OCI-LY1 (cell line): ENCODE results near the gene CAPN14.

Experiments
- EZH2 ChIP-seq: fragments of 200-600 bp; sonication (generic), shearing (Covaris generic); IDR thresholded peaks from 2 replicates; pipeline ENCODE4 v1.8.0; 2017; ENCODE audit warnings: borderline replicate concordance, mixed run types, mild to moderate bottlenecking, antibody characterized with exemption, low read length, moderate library complexity, mixed read lengths
- TF ChIP-seq, protein P1 (sequence below): fragments of 200-600 bp; sonication (generic), shearing (Covaris generic); IDR thresholded peaks from 2 replicates; pipeline ENCODE4 v1.5.1; 2017; ENCODE audit warnings: mild to moderate bottlenecking, antibody characterized with exemption, low read length, moderate library complexity, mixed read lengths

DNA sequence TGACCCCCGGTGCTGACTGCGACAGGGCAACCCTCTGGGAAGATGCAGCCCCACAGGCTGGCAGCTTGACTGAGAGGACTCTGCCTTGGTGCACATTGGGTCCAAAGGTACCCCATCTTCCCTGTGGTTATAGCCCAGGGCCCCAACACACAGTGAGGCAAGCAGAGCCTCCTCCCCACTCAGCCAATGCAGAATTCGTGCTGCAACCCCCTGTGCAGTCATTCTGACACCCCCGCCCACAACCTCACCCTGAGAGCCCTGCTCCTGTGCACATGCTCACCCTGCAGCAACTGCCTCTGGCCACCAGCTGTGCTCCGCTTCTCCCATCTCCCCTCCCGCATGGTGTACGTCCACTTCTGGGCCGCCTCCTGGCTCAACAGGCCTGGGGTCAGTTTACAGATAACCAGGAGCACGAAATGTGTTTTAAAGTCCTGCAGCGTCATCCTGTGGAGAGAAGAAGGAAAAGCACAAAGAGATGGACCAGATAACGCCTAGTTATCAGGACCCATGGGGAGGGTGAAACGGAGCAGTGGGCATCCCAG is 24.4 kb downstream of the CAPN14 start:
- TF ChIP-seq, protein P1, sequence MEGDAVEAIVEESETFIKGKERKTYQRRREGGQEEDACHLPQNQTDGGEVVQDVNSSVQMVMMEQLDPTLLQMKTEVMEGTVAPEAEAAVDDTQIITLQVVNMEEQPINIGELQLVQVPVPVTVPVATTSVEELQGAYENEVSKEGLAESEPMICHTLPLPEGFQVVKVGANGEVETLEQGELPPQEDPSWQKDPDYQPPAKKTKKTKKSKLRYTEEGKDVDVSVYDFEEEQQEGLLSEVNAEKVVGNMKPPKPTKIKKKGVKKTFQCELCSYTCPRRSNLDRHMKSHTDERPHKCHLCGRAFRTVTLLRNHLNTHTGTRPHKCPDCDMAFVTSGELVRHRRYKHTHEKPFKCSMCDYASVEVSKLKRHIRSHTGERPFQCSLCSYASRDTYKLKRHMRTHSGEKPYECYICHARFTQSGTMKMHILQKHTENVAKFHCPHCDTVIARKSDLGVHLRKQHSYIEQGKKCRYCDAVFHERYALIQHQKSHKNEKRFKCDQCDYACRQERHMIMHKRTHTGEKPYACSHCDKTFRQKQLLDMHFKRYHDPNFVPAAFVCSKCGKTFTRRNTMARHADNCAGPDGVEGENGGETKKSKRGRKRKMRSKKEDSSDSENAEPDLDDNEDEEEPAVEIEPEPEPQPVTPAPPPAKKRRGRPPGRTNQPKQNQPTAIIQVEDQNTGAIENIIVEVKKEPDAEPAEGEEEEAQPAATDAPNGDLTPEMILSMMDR = no peak
- TF ChIP-seq EZH2 = no peak
